HuH-7 (cell line): ENCODE measurements around the gene GALM.

ENCODE experiments used
- DNase-seq: peaks from one replicate; pipeline ENCODE4 v3.0.0; 2011; ENCODE audit warnings: low spot score

The GALM gene

DNA sequence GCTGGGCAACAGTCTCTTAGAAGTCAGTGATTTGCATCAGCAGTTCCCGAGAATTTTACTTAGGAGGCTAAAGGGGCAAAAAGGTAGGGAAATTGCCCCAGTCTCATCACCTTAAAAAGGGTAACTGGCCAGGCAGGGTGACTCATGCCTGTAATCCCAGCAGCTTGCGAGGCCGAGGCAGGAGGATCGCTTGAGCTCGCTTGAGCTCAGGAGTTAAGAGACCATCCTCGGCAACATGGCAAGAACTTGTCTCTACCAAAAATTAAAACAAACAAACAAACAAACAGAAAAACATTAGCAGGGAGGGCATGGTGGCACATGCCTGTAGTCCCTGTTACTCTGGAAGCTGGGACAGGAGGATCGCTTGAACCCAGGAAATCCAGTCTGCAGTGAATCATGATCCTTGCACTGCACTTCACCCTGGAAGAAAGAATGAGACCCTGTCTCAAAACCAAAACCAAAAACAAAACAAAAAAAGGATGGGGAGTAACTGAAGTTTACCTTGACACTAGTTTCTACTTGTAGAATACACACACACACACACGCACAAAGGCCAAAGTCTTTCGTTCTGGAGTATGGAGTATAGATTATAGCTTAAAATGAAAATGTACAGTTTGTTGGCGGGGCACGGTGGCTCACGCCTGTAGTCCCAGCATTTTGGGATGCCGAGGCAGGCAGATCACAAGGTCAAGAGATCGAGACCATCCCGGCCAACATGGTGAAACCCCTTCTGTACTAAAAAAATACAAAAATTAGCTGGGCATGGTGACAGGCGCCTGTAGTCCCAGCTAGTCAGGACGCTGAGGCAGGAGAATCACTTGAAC is 109.4 kb downstream of the GALM start:
- no peak for DNase-seq

DNA sequence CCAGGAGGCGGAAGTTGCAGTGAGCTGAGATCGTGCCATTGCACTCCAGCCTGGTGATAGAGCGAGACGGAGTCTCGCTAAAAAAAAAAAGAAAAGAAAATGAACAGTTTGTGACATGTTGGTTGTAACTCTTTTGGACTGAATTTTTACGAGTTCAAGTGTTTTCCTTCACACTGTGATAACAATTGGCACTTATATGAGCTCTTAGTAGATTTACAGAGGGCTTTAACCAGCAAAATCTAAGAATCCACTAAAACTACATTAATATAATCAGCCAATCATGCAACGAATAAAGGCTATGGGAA is 110.0 kb downstream of the GALM start:
- DNase-seq: no peak

DNA sequence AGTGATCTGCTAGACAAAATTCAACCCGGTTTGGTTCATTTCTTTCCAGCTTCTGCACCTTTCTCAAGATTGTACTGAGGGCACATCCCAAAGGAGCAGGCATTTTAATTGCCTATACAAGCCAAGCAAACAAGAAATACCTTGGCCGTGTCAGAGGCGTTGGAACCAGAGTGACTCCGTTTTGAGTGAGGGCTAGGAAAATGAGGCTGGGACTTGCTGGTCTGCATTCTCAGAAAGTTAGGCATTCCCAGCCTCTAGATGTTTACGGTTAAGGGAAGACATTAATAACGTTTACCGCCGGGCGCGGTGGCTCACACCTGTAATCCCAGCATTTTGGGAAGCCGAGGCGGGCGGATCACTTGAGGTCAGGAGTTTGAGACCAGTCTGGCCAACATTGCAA is 110.6 kb downstream of the GALM start:
- no peak for DNase-seq

GRCh38 chr2:38778687-38779082 is 112.8 kb downstream of the GALM start:
- no peak for DNase-seq

GRCh38 chr2:38783586-38783985 is 117.7 kb downstream of the GALM start:
- no peak for DNase-seq
